Eye (tissue), 1 donor: ENCODE data around the gene ZG16B.

Source experiments
- DNase-seq: peaks from one replicate; pipeline ENCODE4 v3.0.0-alpha.2; 2015

The ZG16B gene

GRCh38 chr16:2846511-2847310, 16.6 kb downstream of the ZG16B start:
- DNase-seq = no peak

- no peak for DNase-seq
Observed at GRCh38 chr16:2848933-2849725, 19.0 kb downstream of the ZG16B start.

GRCh38 chr16:2852003-2852730, 22.1 kb downstream of the ZG16B start:
- no peak for DNase-seq

GRCh38 chr16:2852731-2853507, 22.8 kb downstream of the ZG16B start:
- DNase-seq = no peak

- no peak for DNase-seq
Observed at GRCh38 chr16:2853531-2854073, 23.5 kb downstream of the ZG16B start.

GRCh38 chr16:2854700-2855309, 24.7 kb downstream of the ZG16B start:
- DNase-seq = no peak

GRCh38 chr16:2855536-2855935, 25.4 kb downstream of the ZG16B start:
- no peak for DNase-seq

GRCh38 chr16:2856061-2856670, 26.1 kb downstream of the ZG16B start:
- DNase-seq = no peak

- no peak for DNase-seq
Observed at GRCh38 chr16:2856686-2857450, 26.8 kb downstream of the ZG16B start.

- peak; percentile 12 for DNase-seq
Observed at GRCh38 chr16:2857451-2858244, 27.5 kb downstream of the ZG16B start, which contains the start of gene PRSS22. PRSS22 (minus strand) TSS chr16:2858170; CDS start chr16:2858104, 66 bp downstream.

- peak; percentile 6 for DNase-seq
Observed at GRCh38 chr16:2858245-2859025, 28.3 kb downstream of the ZG16B start.

GRCh38 chr16:2859686-2860265, 29.7 kb downstream of the ZG16B start:
- no peak for DNase-seq

- peak; percentile 15 for DNase-seq
Observed at GRCh38 chr16:2860826-2861567, 30.9 kb downstream of the ZG16B start.

GRCh38 chr16:2865651-2866050, 35.5 kb downstream of the ZG16B start:
- DNase-seq = no peak

- DNase-seq = no peak
Observed at GRCh38 chr16:2866431-2866830, 36.3 kb downstream of the ZG16B start.

- no peak for DNase-seq
Observed at GRCh38 chr16:2867661-2867986, 37.5 kb downstream of the ZG16B start.

- peak; percentile 97 for DNase-seq
Observed at GRCh38 chr16:2867987-2868789, 38.1 kb downstream of the ZG16B start.
